ENCODE measurements around the gene RFXAP.

RFXAP gene

DNA sequence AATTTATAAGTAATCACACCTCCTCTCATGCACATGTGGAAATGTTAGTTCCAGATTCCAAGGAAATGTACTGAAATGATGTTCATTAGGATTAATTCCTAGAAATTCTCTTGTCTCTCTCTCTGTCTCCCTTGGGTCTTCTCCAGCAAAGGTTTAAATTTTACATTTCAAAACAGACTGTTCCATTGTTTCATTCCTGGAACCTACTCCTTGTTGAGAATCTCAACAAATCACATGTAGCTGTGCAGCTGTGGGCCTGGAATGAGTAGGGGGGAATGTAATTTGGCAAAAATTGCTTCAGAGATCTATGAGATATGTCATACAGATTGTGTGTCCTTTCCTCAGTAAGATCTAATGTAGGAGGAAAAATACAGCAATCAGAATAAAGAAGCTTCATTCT lies 46.2 kb upstream of the RFXAP start:
- TF ChIP-seq, protein P1, sequence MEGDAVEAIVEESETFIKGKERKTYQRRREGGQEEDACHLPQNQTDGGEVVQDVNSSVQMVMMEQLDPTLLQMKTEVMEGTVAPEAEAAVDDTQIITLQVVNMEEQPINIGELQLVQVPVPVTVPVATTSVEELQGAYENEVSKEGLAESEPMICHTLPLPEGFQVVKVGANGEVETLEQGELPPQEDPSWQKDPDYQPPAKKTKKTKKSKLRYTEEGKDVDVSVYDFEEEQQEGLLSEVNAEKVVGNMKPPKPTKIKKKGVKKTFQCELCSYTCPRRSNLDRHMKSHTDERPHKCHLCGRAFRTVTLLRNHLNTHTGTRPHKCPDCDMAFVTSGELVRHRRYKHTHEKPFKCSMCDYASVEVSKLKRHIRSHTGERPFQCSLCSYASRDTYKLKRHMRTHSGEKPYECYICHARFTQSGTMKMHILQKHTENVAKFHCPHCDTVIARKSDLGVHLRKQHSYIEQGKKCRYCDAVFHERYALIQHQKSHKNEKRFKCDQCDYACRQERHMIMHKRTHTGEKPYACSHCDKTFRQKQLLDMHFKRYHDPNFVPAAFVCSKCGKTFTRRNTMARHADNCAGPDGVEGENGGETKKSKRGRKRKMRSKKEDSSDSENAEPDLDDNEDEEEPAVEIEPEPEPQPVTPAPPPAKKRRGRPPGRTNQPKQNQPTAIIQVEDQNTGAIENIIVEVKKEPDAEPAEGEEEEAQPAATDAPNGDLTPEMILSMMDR (IDR thresholded peaks at IDR 0.05; ENCODE audit: low read depth, low read length, poor library complexity, severe bottlenecking) = no peak
- TF ChIP-seq EZH2phosphoT487 (IDR thresholded peaks at IDR 0.05; ENCODE audit: borderline replicate concordance, low read length) = no peak
- H3K4me1 ChIP-seq (ENCODE audit: control insufficient read depth, low read length) = peaks cover 10% of the 10 kb centered on the region
- H4K20me1 ChIP-seq (ENCODE audit: control insufficient read depth, insufficient read depth, low read depth, low read length) = no peaks in the 10 kb centered on the region
- H3K27ac ChIP-seq (ENCODE audit: low read depth, low read length) = no peak overlapping the region
- H3K4me3 ChIP-seq (ENCODE audit: low read length) = no peak overlapping the region
- peaks cover 7% of the 10 kb centered on the region; the same call in 1 of the 2 replicates for H3K27me3 ChIP-seq (ENCODE audit: control insufficient read depth, low read length)
- H3K79me2 ChIP-seq (ENCODE audit: control insufficient read depth, low read length) = no peaks in the 10 kb centered on the region
- no peak overlapping the region for H3K4me2 ChIP-seq (ENCODE audit: low read length)
- H3K36me3 ChIP-seq (ENCODE audit: control insufficient read depth, low read length) = no peaks in the 10 kb centered on the region
- H3K9me2 ChIP-seq (replicated peaks; ENCODE audit: control insufficient read depth, low read length) = no peaks in the 10 kb centered on the region
- no peaks in the 10 kb centered on the region for H3K9me3 ChIP-seq (ENCODE audit: control insufficient read depth, insufficient read depth, low read length)
- no peaks in the 10 kb centered on the region for H3F3A ChIP-seq (ENCODE audit: control insufficient read depth, insufficient read depth)

DNA sequence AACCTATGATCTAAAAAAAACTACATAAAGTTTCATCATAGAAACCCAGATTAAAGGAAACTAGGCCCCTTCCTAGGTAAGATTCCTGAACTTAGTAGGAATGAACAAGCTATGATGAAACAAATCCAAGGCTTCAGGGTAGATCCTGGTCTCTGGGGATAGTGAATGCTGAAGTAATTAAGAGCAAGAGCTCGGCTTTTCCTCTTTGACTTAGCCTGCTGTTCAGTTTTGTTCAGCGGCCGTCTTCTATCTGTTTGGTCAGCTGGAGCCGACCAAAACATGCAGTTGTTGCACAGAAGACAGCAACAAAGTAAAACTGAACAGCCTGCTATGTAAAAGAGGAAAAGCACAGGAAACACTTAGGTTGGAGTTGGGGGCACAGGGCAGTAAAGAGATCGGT lies 44.1 kb upstream of the RFXAP start:
- no peaks in the 10 kb centered on the region for H3F3A ChIP-seq (ENCODE audit: control insufficient read depth, insufficient read depth)
- no peak overlapping the region for H3K27ac ChIP-seq (ENCODE audit: low read depth, low read length)
- H3K79me2 ChIP-seq (ENCODE audit: control insufficient read depth, low read length) = no peaks in the 10 kb centered on the region
- H3K36me3 ChIP-seq (ENCODE audit: control insufficient read depth, low read length) = no peaks in the 10 kb centered on the region
- no peaks in the 10 kb centered on the region for H4K20me1 ChIP-seq (ENCODE audit: control insufficient read depth, insufficient read depth, low read depth, low read length)
- no peaks in the 10 kb centered on the region for H3K4me1 ChIP-seq (ENCODE audit: control insufficient read depth, low read length)
- H3K4me3 ChIP-seq (ENCODE audit: low read length) = no peak overlapping the region
- H3K4me2 ChIP-seq (ENCODE audit: low read length) = no peak overlapping the region
- TF ChIP-seq, protein P1 (IDR thresholded peaks at IDR 0.05; ENCODE audit: low read depth, low read length, poor library complexity, severe bottlenecking) = no peak
- TF ChIP-seq EZH2phosphoT487 (IDR thresholded peaks at IDR 0.05; ENCODE audit: borderline replicate concordance, low read length) = no peak
- H3K27me3 ChIP-seq (ENCODE audit: control insufficient read depth, low read length) = peaks cover 7% of the 10 kb centered on the region; the same call in 1 of the 2 replicates
- H3K9me2 ChIP-seq (replicated peaks; ENCODE audit: control insufficient read depth, low read length) = no peaks in the 10 kb centered on the region
- no peaks in the 10 kb centered on the region for H3K9me3 ChIP-seq (ENCODE audit: control insufficient read depth, insufficient read depth, low read length)

DNA sequence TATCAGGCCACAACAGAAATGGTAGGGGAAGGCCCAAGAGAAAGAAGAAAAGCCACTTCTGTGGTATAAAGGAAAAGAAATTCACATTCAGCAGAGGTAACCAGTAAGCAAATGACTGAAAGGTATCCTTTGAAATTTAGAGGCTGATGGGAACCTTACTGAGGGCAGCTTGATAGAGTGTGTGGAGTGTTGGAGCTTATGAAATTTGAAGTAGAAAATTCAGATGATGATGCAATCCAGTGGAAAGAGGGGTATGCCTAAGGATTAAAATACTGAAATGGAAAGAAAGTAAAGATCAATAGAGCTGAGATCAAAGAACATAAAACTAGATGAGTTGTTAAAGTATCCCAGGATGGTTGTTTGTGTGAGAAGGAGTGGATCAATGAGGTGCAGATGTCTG lies 42.8 kb upstream of the RFXAP start:
- Histone ChIP-seq H4K20me1 (ENCODE audit: control insufficient read depth, insufficient read depth, low read depth, low read length) (no peaks in the 10 kb centered on the region), H3K4me3 (ENCODE audit: low read length) (no peak overlapping the region), H3K4me1 (ENCODE audit: control insufficient read depth, low read length) (no peaks in the 10 kb centered on the region), H3K27me3 (ENCODE audit: control insufficient read depth, low read length) (peaks cover 7% of the 10 kb centered on the region; the same call in 1 of the 2 replicates), H3K9me2 (replicated peaks; ENCODE audit: control insufficient read depth, low read length) (no peaks in the 10 kb centered on the region), H3K27ac (ENCODE audit: low read depth, low read length) (no peak overlapping the region), H3K36me3 (ENCODE audit: control insufficient read depth, low read length) (no peaks in the 10 kb centered on the region), H3K9me3 (ENCODE audit: control insufficient read depth, insufficient read depth, low read length) (no peaks in the 10 kb centered on the region), H3K79me2 (ENCODE audit: control insufficient read depth, low read length) (no peaks in the 10 kb centered on the region), H3F3A (ENCODE audit: control insufficient read depth, insufficient read depth) (no peaks in the 10 kb centered on the region), H3K4me2 (ENCODE audit: low read length) (no peak overlapping the region)
- TF ChIP-seq EZH2phosphoT487 (IDR thresholded peaks at IDR 0.05; ENCODE audit: borderline replicate concordance, low read length) = no peak
- TF ChIP-seq, protein P1 (IDR thresholded peaks at IDR 0.05; ENCODE audit: low read depth, low read length, poor library complexity, severe bottlenecking) = no peak
